ENCODE results near the gene RANBP1. TPM values are rescaled to one million over a fixed set of nuclear protein-coding genes. Genes with fewer than 3 reads are reported as not detected.
A peak's percentile ranks its signal among the peaks of the same experiment; 100 is the strongest.
"Not testable (repeated sequence)": the region's sequence is repeated elsewhere in the genome, so short reads cannot be mapped to it uniquely, and the experiment has no call there.

The RANBP1 gene
- 10 to 100 TPM; 35.8 to 85.3 (median 41.5) TPM for total RNA-seq
- polyA plus RNA-seq, result 10 to 100 TPM; 29.3 to 67.1 TPM
- long read RNA-seq, donor 1, transcript RANBP1-202 (6 exons, 1,132 nt), result minor isoform, 22 of 49 reads
- long read RNA-seq, donor 1, transcript RANBP1-201 (6 exons, 837 nt), result major isoform, 24 of 49 reads
- long read RNA-seq, donor 1, partial matches to known transcripts, result 3 of 49 reads
- long read RNA-seq, donor 1, other reads (novel, unspliced or antisense), result 0 of 49 reads
- long read RNA-seq, donor 2, transcript RANBP1-201 (6 exons, 837 nt), result major isoform, 23 of 57 reads
- long read RNA-seq, donor 2, transcript RANBP1-202 (6 exons, 1,132 nt), result minor isoform, 20 of 57 reads
- long read RNA-seq, donor 2, partial matches to known transcripts, result 11 of 57 reads
- long read RNA-seq, donor 2, other reads (novel, unspliced or antisense), result 0 of 57 reads
- long read RNA-seq, donor 3, transcript RANBP1-201 (6 exons, 837 nt), result major isoform, 23 of 39 reads
- long read RNA-seq, donor 3, transcript RANBP1-202 (6 exons, 1,132 nt), result minor isoform, 13 of 39 reads
- long read RNA-seq, donor 3, partial matches to known transcripts, result 2 of 39 reads
- long read RNA-seq, donor 3, other reads (novel, unspliced or antisense), result 1 of 39 reads

DNA sequence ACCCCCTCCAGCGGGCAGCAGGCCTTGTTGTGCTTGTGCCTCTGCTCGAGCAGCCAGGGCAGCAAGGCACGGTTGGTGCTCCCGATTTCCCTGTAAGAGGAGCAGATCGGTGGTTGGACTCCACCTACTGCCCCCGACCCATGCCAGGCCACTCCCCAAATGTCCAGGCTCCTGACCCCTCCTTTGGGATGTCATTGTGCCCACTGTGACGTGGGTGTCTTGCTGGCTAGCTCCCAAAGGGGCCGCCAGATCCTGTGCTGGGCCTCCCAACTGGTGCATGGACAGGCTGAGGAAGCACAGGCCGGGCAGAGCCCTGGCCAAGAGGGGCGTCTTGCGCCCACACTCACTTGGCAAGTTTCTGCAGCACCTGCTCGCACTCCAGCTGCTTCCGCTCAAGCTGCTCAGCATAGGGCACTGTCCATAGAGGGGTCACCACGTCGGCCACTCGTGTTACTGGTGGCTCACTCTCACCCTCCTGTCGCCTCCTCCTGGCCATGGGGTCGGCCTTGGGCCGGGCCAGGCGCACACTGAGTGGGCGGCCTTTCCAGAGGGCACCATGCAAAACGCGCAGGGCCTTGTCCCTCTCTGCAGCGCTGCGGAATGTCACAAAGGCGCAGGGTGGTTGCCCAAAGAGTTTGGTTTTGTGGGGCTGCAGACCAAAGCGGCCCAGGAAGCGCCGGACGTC lies at the start of gene RANBP1:
Gene RANBP1, plus strand, starts transcription at position 414 of the 685 bp plus-strand sequence. Its CDS starts 81 bp downstream, at position 495.
- intact Hi-C loops (cut with DNase I), result loop anchor here in 5 of 10 donors (2.0 to 10.0 kb wide), 3 partner anchors 34 to 91 kb away; partner anchors contain the start of genes DGCR8 (in 3 of the 5) and TANGO2 (in 2 of the 5)
- Histone ChIP-seq H3K27ac (peak within 1 kb of the TSS; percentile 9 to 93 (median 86)), H3K36me3 (peaks cover 0 to 68% (median 61%) of the 10 kb centered on the region in 9 donors), H3K9me3 (no peaks in the 10 kb centered on the region), H3K4me3 (peak within 1 kb of the TSS; percentile 61 to 99 (median 85)), H3K27me3 (no peaks in the 10 kb centered on the region), H3K4me1 (peaks cover 0 to 63% (median 31%) of the 10 kb centered on the region in 12 donors)
- 68 to 75% (median 71%) methylated on average over 18 to 30 of the region's 30 CpGs for WGBS, 4 donors
- ATAC-seq (no peak), DNase-seq (peak in 2 of 5 donors; percentile 25 to 65)
- TF ChIP-seq POLR2A (IDR thresholded peaks at IDR 0.05), result no peak
- TF ChIP-seq, protein P1, sequence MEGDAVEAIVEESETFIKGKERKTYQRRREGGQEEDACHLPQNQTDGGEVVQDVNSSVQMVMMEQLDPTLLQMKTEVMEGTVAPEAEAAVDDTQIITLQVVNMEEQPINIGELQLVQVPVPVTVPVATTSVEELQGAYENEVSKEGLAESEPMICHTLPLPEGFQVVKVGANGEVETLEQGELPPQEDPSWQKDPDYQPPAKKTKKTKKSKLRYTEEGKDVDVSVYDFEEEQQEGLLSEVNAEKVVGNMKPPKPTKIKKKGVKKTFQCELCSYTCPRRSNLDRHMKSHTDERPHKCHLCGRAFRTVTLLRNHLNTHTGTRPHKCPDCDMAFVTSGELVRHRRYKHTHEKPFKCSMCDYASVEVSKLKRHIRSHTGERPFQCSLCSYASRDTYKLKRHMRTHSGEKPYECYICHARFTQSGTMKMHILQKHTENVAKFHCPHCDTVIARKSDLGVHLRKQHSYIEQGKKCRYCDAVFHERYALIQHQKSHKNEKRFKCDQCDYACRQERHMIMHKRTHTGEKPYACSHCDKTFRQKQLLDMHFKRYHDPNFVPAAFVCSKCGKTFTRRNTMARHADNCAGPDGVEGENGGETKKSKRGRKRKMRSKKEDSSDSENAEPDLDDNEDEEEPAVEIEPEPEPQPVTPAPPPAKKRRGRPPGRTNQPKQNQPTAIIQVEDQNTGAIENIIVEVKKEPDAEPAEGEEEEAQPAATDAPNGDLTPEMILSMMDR (IDR thresholded peaks at IDR 0.05), result no peak

DNA sequence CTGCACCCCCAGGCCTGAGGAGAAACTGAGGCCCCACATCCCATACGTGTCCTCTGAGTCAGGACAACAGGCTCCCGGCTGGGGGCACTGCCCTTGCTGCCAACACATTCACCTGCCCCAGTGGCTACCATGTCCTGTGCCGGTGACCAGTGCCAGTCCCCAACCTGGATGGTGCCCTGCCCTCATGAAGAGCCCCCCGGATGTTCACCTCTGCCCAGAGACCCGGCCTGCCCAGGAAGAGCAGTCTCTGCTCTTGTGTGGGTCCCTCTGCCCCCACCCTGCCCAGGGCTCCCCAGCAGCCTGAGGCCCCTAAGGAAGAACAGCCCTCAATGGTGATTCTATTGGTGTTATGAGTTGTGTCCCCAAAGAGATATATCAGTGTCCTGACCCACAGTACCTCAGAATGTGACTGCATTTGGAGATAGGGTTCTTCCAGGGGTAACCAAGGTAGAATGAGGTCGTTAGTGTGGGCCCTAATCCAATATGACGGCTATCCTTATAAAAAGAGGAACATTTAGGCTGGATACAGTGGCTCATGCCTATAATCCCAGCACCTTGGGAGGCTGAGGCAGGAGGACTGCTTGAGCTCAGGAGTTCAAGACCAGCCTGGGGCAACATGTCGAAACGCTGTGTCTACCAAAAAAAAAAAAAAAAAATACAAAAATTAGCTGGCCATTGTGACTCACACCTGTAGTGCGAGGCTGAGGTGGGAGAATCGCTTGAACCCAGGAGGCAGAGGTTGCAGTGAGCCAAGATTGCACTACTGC lies 49.1 kb upstream of the RANBP1 start:
- H3K4me1 ChIP-seq, result peaks cover 0 to 4% (median 0%) of the 10 kb centered on the region in 12 donors
- H3K36me3 ChIP-seq, result peaks cover 0 to 48% (median 35%) of the 10 kb centered on the region in 9 donors
- intact Hi-C loops (cut with DNase I), result no loop called here
- H3K27ac ChIP-seq, result no peak overlapping the region
- H3K9me3 ChIP-seq, result no peaks in the 10 kb centered on the region
- H3K27me3 ChIP-seq, result no peaks in the 10 kb centered on the region
- 91 to 95% (median 92%) methylated on average over 9 to 11 of the region's 11 CpGs for WGBS, 4 donors
- no peak for DNase-seq
- no peak overlapping the region for H3K4me3 ChIP-seq
- TF ChIP-seq POLR2A (IDR thresholded peaks at IDR 0.05), result no peak
- TF ChIP-seq, protein P1 (IDR thresholded peaks at IDR 0.05), result no peak
- ATAC-seq, result no peak

DNA sequence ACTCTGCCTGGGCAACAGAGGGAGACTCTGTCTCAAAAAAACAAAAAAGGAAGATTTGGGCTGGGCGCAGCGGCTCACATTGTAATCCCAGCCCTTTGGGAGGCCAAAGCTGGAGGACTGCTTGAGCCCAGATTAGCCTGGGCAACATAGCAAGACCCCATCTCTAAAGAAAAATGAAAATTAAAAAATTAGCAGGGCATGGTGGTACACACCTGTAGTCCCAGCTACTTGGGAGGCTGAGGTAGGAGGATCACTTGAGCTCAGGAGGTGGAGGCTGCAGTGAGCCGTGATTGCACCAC lies 48.6 kb upstream of the RANBP1 start:
- H3K27ac ChIP-seq; intact Hi-C loops (cut with DNase I); H3K4me1 ChIP-seq; ATAC-seq; DNase-seq; H3K4me3 ChIP-seq; H3K9me3 ChIP-seq; H3K27me3 ChIP-seq: not testable (repeated sequence)
- peaks cover 0 to 43% (median 30%) of the 10 kb centered on the region in 9 donors for H3K36me3 ChIP-seq
- 96 to 99% (median 98%) methylated on average over 3 of the region's 3 CpGs for WGBS, 4 donors

DNA sequence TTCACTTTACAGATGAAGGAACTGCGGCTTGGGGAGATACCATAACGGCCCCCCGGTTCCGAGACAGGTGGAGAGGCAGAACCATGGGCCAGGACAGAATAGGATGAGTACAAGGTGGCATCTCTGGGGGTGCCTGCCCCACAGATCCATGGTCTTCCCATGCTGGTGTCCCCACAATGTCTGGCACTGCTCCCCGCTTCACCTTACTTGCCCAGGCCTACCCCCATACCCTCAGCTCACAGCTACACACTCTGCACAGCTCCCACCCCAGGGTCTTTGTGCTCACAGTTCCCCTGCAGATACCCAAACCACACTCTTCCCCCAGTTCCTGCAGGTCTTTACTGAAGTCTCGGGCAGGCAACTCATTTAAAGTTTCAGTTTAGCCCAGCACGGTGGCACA lies 47.3 kb upstream of the RANBP1 start:
- DNase-seq (no peak), ATAC-seq (peak in 1 of 4 donors; percentile 28)
- WGBS, 4 donors, result 93 to 97% (median 93%) methylated on average over 7 of the region's 7 CpGs
- Histone ChIP-seq H3K36me3 (peaks cover 0 to 30% (median 16%) of the 10 kb centered on the region in 9 donors), H3K27me3 (no peaks in the 10 kb centered on the region), H3K4me1 (no peaks in the 10 kb centered on the region), H3K27ac (no peak overlapping the region), H3K4me3 (no peak overlapping the region), H3K9me3 (no peaks in the 10 kb centered on the region)
- intact Hi-C loops (cut with DNase I), result no loop called here
- TF ChIP-seq POLR2A (IDR thresholded peaks at IDR 0.05), result no peak
- TF ChIP-seq, protein P1 (IDR thresholded peaks at IDR 0.05), result no peak
